Measurements from ENCODE around the gene MELTF. TPM values are rescaled to one million over a fixed set of nuclear protein-coding genes. Genes with fewer than 3 reads are reported as not detected.

The MELTF gene
- polyA plus RNA-seq, 3 donors = 0.34 to 2.8 (median 0.36) TPM

DNA sequence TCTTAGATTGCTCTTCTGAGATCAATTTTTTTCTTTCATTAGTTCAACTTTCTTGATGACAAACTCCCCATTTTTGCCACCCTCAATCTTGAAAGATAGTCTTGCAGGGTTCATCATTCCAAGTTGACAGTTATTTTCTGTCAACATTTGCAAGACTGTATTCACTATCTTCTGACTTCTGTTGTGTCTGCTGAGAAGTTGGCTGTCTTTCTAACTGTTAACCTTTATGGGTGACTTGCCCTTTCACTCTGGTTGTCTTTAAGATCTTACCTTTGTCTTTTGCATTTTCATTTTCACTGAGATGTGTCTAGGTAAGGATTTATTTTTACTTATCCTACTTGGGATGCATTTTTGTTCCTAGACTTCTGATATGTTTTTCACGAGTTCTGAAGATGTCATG, 46.4 kb downstream of the MELTF start:
- Histone ChIP-seq H3K79me2 (ENCODE audit: insufficient read depth, low read length) (no peaks in the 10 kb centered on the region), H3K36me3 (replicated peaks in 1 of 2; ENCODE audit: control insufficient read depth in 1 of 2, insufficient read depth in 2 of 2, low read length in 2 of 2) (no peaks in the 10 kb centered on the region), H3K27ac (ENCODE audit: low read depth in 1 of 2, low read length in 2 of 2) (no peak overlapping the region), H4K20me1 (ENCODE audit: insufficient read depth, low read length) (no peaks in the 10 kb centered on the region), H3K9ac (ENCODE audit: insufficient read depth, low read length, poor library complexity, severe bottlenecking) (no peak overlapping the region), H2AFZ (ENCODE audit: insufficient read depth, low read depth, low read length, poor library complexity, severe bottlenecking) (no peak overlapping the region), H3K4me1 (ENCODE audit: control insufficient read depth in 1 of 2, insufficient read depth in 2 of 2, low read length in 2 of 2) (no peaks in the 10 kb centered on the region), H3K4me3 (replicated peaks in 1 of 3; ENCODE audit: low read depth in 2 of 3, low read length in 3 of 3) (no peak overlapping the region), H3K27me3 (ENCODE audit: control insufficient read depth in 2 of 2, insufficient read depth in 2 of 2, low read length in 2 of 2) (no peaks in the 10 kb centered on the region), H3K9me3 (replicated peaks in 1 of 2; ENCODE audit: control insufficient read depth in 1 of 2, insufficient read depth in 1 of 2, low read length in 2 of 2) (peaks cover 5 to 10% of the 10 kb centered on the region in 2 donors), H3K4me2 (replicated peaks; ENCODE audit: extremely low read depth, low read length, poor library complexity, severe bottlenecking) (no peak overlapping the region)
- Mint-ChIP-seq H3K27me3 (ENCODE audit: low read depth in 3 of 3) (peaks cover 3 to 4% (median 3%) of the 10 kb centered on the region in 3 donors), H3K36me3 (no peaks in the 10 kb centered on the region), H3K4me1 (peaks cover 3% of the 10 kb centered on the region), H3K27ac (no peak overlapping the region), H3K9me3 (peaks cover 11 to 19% (median 16%) of the 10 kb centered on the region in 7 donors), H3K4me3 (no peak overlapping the region)
- intact Hi-C loops (cut with micrococcal nuclease) = no loop called here
- no CpG with 5 or more reads among the region's 1 CpG for WGBS (ENCODE audit: insufficient coverage)
- TF ChIP-seq CTCF (IDR thresholded peaks at IDR 0.05) = no peak
- DNase-seq = no peak

GRCh38 chr3:196981657-196982056, 48.0 kb downstream of the MELTF start:
- no peaks in the 10 kb centered on the region for H3K4me1 ChIP-seq (ENCODE audit: control insufficient read depth in 1 of 2, insufficient read depth in 2 of 2, low read length in 2 of 2)
- Mint-ChIP-seq H3K4me3 (no peak overlapping the region), H3K36me3 (no peaks in the 10 kb centered on the region), H3K4me1 (peaks cover 3% of the 10 kb centered on the region), H3K27me3 (ENCODE audit: low read depth in 3 of 3) (peaks cover 3 to 4% (median 4%) of the 10 kb centered on the region in 3 donors), H3K27ac (no peak overlapping the region), H3K9me3 (peaks cover 11 to 19% (median 16%) of the 10 kb centered on the region in 7 donors)
- H2AFZ ChIP-seq (ENCODE audit: insufficient read depth, low read depth, low read length, poor library complexity, severe bottlenecking) = no peak overlapping the region
- no peaks in the 10 kb centered on the region for H3K27me3 ChIP-seq (ENCODE audit: control insufficient read depth in 2 of 2, insufficient read depth in 2 of 2, low read length in 2 of 2)
- no peak overlapping the region for H3K9ac ChIP-seq (ENCODE audit: insufficient read depth, low read length, poor library complexity, severe bottlenecking)
- no peaks in the 10 kb centered on the region for H3K36me3 ChIP-seq (replicated peaks in 1 of 2; ENCODE audit: control insufficient read depth in 1 of 2, insufficient read depth in 2 of 2, low read length in 2 of 2)
- WGBS (ENCODE audit: insufficient coverage) = 99% methylated on average over 10 of the region's 13 CpGs
- H3K4me2 ChIP-seq (replicated peaks; ENCODE audit: extremely low read depth, low read length, poor library complexity, severe bottlenecking) = no peak overlapping the region
- H3K9me3 ChIP-seq (replicated peaks in 1 of 2; ENCODE audit: control insufficient read depth in 1 of 2, insufficient read depth in 1 of 2, low read length in 2 of 2) = peaks cover 5 to 10% of the 10 kb centered on the region in 2 donors
- intact Hi-C loops (cut with micrococcal nuclease) = no loop called here
- no peak overlapping the region for H3K27ac ChIP-seq (ENCODE audit: low read depth in 1 of 2, low read length in 2 of 2)
- no peaks in the 10 kb centered on the region for H4K20me1 ChIP-seq (ENCODE audit: insufficient read depth, low read length)
- no peak overlapping the region for H3K4me3 ChIP-seq (replicated peaks in 1 of 3; ENCODE audit: low read depth in 2 of 3, low read length in 3 of 3)
- TF ChIP-seq CTCF (IDR thresholded peaks at IDR 0.05) = no peak
- H3K79me2 ChIP-seq (ENCODE audit: insufficient read depth, low read length) = no peaks in the 10 kb centered on the region
- DNase-seq = no peak

All from CD14-positive monocyte (primary cell).